BE2C (cell line): ENCODE measurements around the gene MYO3A.

Source experiments
- DNase-seq: peaks from one replicate; pipeline ENCODE4 v3.0.0-alpha.2; 2020
- H3K27me3 ChIP-seq: fragments of 250-450 bp; sonication (Bioruptor Pico); 2 replicates; pipeline ENCODE4 v1.5.1; 2020; ENCODE audit warnings: mild to moderate bottlenecking
- H3K36me3 ChIP-seq: fragments of 250-450 bp; sonication (Bioruptor Pico); 2 replicates; pipeline ENCODE4 v1.5.1; 2020; ENCODE audit warnings: mild to moderate bottlenecking
- H3K4me1 ChIP-seq: fragments of 250-450 bp; sonication (Bioruptor Pico); 2 replicates; pipeline ENCODE4 v1.5.1; 2020
- H3K4me3 ChIP-seq: 2 replicates; pipeline ENCODE4 v1.5.1; 2011; ENCODE audit warnings: low read depth, low read length
- H3K9me3 ChIP-seq: fragments of 250-450 bp; sonication (Bioruptor Pico); 2 replicates; pipeline ENCODE4 v1.5.1; 2020
- CTCF ChIP-seq: IDR thresholded peaks from 2 replicates; pipeline ENCODE4 v1.5.1; 2012; ENCODE audit warnings: mild to moderate bottlenecking, low read depth, low read length

MYO3A gene

DNA sequence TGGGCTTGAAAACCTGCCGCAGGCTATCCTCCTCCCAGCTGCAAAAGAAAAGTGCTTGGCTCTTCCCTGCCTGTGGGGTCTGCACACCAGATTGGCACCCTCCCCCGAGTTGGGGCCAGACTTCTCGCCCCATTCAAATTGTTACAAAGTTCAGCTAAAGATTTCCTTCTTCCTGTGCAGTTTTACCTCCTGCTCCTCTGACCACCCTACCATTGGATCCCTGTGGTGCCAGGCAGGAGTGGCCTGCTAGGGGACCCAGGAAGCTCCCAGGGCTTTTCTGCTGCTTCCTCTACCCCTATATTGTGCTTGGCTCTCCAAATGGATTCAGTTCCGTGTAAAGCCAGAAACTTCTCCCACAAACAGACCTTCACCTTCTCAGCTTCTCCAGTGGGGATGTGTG, 147.4 kb downstream of the MYO3A start:
- H3K4me1 ChIP-seq = no peaks in the 10 kb centered on the region
- no peak for DNase-seq
- H3K4me3 ChIP-seq = no peak overlapping the region
- no peaks in the 10 kb centered on the region for H3K27me3 ChIP-seq
- no peaks in the 10 kb centered on the region for H3K36me3 ChIP-seq
- no peaks in the 10 kb centered on the region for H3K9me3 ChIP-seq
- no peak for TF ChIP-seq CTCF

- Histone ChIP-seq H3K9me3 (no peaks in the 10 kb centered on the region), H3K4me3 (no peak overlapping the region), H3K27me3 (no peaks in the 10 kb centered on the region), H3K4me1 (no peaks in the 10 kb centered on the region), H3K36me3 (no peaks in the 10 kb centered on the region)
- DNase-seq = no peak
- TF ChIP-seq CTCF = no peak
These were observed 151.5 kb downstream of the MYO3A start for GRCh38 chr10:26085549-26085948.

- Histone ChIP-seq H3K4me3 (no peak overlapping the region), H3K4me1 (no peaks in the 10 kb centered on the region)
- no peak for TF ChIP-seq CTCF
These were observed 153.6 kb downstream of the MYO3A start for GRCh38 chr10:26087666-26088065.

DNA sequence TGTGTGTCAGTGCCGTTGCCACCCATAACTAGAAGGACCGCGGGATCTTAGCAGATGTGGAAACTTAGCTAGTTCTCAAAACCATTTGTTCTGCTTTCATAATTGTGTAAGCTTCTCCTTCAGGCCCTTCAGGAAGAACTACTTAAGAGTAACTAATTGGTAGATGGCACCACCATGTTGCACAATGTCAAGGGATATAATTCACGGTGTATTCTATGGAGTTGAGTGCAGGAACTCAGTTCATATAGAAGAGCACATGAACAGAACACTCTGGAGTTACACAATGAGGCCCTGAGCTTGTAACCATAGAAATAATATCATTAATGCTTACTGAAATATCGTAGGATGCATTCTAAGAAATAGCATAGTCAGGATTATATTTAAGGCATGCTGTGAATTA, 156.0 kb downstream of the MYO3A start:
- DNase-seq = no peak
- Histone ChIP-seq H3K9me3 (no peaks in the 10 kb centered on the region), H3K27me3 (no peaks in the 10 kb centered on the region), H3K4me1 (no peaks in the 10 kb centered on the region), H3K36me3 (no peaks in the 10 kb centered on the region), H3K4me3 (no peak overlapping the region)
- no peak for TF ChIP-seq CTCF

More at GRCh38 chr10:26087666-26088065, 153.6 kb downstream of the MYO3A start:
- no peak for DNase-seq
- no peaks in the 10 kb centered on the region for H3K27me3 ChIP-seq
- no peaks in the 10 kb centered on the region for H3K36me3 ChIP-seq
- H3K9me3 ChIP-seq = no peaks in the 10 kb centered on the region

DNA sequence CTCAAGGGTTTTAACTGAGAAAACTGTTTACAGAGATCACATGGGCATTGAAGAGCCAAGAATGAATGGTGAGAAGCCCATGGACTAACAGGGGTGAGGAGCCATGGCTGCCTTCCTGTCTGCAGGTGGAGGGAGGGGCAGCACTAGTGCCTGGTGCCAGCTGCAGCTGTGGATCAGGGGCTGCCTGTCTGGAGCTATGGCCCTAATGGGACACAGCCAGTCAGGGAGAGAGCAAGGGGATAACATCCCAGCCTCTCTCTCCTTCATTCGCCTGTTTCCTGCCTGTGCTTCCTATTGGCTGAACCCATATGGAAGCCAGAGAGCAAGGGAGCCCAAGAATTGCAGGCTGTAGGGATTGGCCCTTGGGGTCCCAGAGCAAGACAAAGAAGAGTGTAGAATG, 156.7 kb downstream of the MYO3A start:
- Histone ChIP-seq H3K27me3 (no peaks in the 10 kb centered on the region), H3K9me3 (no peaks in the 10 kb centered on the region), H3K36me3 (no peaks in the 10 kb centered on the region), H3K4me1 (no peaks in the 10 kb centered on the region), H3K4me3 (no peak overlapping the region)
- TF ChIP-seq CTCF = no peak
- no peak for DNase-seq

GRCh38 chr10:26093229-26093628, 159.2 kb downstream of the MYO3A start:
- H3K4me1 ChIP-seq = no peaks in the 10 kb centered on the region
- no peaks in the 10 kb centered on the region for H3K27me3 ChIP-seq
- no peak for TF ChIP-seq CTCF
- no peaks in the 10 kb centered on the region for H3K36me3 ChIP-seq
- no peak for DNase-seq
- H3K9me3 ChIP-seq = no peaks in the 10 kb centered on the region
- H3K4me3 ChIP-seq = no peak overlapping the region
